ENCODE measurements around the gene RAB44. TPM values are rescaled to one million over a fixed set of nuclear protein-coding genes. Genes with fewer than 3 reads are reported as not detected.

Gene RAB44
- total RNA-seq, 1 donor from 2014 or later = 0.96 TPM

DNA sequence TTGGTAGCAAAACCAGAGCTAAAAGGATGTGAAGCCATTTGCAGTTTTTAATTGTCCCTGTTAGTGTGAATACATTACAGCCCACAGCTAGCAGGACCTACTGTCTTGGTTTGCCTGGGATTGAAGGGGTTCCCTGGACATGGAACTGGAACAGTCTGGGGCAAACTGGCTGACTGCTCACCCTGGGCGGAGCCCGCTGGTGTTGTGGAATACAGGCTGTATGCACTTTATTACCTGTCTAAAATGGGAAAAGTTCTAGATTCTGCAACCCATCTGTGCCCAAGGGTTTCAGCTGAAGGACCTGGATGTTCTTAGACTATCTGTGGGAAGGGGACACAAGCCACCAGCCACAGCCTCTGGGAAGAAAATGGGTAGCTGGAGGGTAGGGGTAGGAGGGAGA lies 31.3 kb upstream of the RAB44 start:
- ATAC-seq (no peak), DNase-seq (no peak)
- intact Hi-C loops (cut with DNase I) = no loop called here
- Histone ChIP-seq H3K9me3 (no peaks in the 10 kb centered on the region), H3K36me3 (no peaks in the 10 kb centered on the region), H3K4me3 (no peak overlapping the region), H3K4me1 (peaks cover 16% of the 10 kb centered on the region), H3K27ac (no peak overlapping the region), H3K27me3 (no peaks in the 10 kb centered on the region)
- TF ChIP-seq, protein P1, sequence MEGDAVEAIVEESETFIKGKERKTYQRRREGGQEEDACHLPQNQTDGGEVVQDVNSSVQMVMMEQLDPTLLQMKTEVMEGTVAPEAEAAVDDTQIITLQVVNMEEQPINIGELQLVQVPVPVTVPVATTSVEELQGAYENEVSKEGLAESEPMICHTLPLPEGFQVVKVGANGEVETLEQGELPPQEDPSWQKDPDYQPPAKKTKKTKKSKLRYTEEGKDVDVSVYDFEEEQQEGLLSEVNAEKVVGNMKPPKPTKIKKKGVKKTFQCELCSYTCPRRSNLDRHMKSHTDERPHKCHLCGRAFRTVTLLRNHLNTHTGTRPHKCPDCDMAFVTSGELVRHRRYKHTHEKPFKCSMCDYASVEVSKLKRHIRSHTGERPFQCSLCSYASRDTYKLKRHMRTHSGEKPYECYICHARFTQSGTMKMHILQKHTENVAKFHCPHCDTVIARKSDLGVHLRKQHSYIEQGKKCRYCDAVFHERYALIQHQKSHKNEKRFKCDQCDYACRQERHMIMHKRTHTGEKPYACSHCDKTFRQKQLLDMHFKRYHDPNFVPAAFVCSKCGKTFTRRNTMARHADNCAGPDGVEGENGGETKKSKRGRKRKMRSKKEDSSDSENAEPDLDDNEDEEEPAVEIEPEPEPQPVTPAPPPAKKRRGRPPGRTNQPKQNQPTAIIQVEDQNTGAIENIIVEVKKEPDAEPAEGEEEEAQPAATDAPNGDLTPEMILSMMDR (IDR thresholded peaks at IDR 0.05) = no peak

DNA sequence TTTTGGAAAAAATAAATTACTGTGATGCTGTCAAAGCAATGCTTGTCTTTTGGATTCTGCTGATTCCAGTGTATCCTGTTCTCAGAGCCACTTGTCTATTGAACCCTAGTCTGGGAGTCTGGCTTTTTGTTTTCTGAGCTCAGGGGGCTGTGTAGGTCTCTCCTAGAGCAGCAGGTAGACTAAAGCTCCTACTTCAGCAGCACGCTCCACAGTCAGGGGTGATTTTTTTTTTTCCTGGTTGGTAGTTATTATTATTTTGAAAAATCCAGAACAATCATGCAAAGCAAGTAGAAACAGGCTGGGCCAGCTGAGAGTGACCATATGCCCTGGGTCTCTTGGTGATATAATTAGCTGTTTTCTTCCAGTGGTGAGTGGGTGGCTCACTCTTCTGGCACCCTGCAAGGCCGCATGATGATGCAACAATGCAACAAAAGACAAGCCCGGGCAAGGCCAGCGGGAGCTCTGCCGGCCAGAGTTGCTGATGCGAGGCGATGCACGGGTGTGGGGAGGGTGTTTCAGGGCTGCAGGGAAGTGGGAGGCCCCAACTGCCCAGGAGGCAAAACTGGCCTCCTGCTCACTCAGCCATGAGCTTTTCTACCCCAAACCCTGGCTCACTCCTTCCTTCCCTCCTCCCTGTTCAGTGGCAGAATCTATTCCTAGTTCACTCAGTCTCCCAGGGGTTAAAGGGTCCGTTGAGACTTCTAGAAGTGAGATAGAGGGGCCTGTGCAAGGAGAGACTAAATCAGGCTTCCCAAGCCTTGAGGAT lies 30.6 kb upstream of the RAB44 start:
- H3K27ac ChIP-seq = peak overlapping the region; percentile 39
- intact Hi-C loops (cut with DNase I) = no loop called here
- DNase-seq = peak; percentile 86

DNA sequence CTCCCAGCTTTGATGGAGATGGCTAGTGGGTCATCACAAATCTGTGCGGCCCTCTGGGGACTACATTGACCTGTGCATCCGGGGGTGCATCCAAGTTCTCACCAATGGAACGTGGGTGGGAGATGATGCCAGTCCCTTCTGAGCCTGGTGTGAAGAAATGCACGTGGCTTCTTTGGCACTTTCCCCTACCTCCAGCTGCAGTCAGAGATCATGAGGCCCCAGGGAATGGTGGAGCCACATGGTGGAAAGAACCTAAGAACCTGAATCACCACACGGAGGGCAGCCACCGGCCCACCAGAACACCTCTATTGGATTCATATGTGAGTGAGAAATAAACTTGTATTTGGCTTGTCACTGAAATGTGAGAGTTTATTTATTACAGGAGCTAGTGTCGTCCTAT lies 29.0 kb upstream of the RAB44 start:
- ATAC-seq (no peak), DNase-seq (no peak)
- intact Hi-C loops (cut with DNase I) = no loop called here
- Histone ChIP-seq H3K27ac (no peak overlapping the region), H3K9me3 (no peaks in the 10 kb centered on the region), H3K27me3 (no peaks in the 10 kb centered on the region), H3K4me1 (peaks cover 16% of the 10 kb centered on the region), H3K4me3 (no peak overlapping the region), H3K36me3 (no peaks in the 10 kb centered on the region)
- TF ChIP-seq, protein P1 (IDR thresholded peaks at IDR 0.05) = no peak

More for the DNA sequence above, 30.6 kb upstream of the RAB44 start:
- TF ChIP-seq, protein P1 (IDR thresholded peaks at IDR 0.05) = no peak
- Histone ChIP-seq H3K4me3 (no peak overlapping the region), H3K27me3 (no peaks in the 10 kb centered on the region), H3K4me1 (peaks cover 16% of the 10 kb centered on the region), H3K9me3 (no peaks in the 10 kb centered on the region), H3K36me3 (no peaks in the 10 kb centered on the region)
- peak; percentile 94 for ATAC-seq

DNA sequence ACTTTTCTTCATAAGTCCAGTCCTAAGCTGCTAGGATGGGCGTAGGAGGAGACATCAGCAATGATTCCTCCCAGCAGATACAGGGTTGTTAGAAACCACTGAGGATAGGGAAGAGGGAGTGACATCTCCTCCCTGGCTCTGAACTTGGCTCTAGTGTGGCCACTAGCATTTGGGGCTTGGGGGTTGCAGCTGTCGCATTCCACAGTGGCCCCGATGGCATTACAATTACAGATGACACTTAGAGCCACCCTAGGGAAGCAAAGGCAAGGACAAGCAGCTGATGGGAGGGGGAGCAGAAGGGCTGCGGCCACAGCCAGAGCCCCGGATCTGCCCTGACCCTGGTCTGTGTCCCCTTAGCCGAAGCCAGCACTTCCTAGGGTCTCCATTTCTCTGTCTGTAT lies 28.6 kb upstream of the RAB44 start:
- peaks cover 16% of the 10 kb centered on the region for H3K4me1 ChIP-seq
- no peak for DNase-seq
- H3K36me3 ChIP-seq = no peaks in the 10 kb centered on the region
- intact Hi-C loops (cut with DNase I) = no loop called here
- TF ChIP-seq, protein P1 (IDR thresholded peaks at IDR 0.05) = no peak
- H3K9me3 ChIP-seq = no peaks in the 10 kb centered on the region
- H3K27me3 ChIP-seq = no peaks in the 10 kb centered on the region
- H3K27ac ChIP-seq = no peak overlapping the region
- ATAC-seq = no peak
- no peak overlapping the region for H3K4me3 ChIP-seq

DNA sequence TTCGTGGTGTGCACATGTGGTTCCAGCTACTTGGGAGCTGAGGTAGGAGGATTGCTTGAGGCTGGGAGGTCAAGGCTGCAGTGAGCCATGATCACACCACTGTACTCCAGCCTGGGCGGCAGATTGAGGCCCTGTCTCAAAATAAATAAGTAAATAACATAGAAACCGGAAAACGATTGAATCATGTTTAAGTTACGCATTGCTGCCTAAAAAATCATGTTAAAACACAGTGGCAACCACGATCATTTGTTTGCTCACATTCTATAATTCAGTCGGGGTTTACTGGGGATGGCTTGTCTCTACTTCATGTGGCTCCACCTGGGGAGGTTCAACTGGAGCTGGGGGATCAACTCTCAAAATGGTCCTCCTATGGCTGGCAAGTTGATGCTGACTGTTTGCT lies 27.4 kb upstream of the RAB44 start:
- no peaks in the 10 kb centered on the region for H3K9me3 ChIP-seq

More for the DNA sequence above, 27.4 kb upstream of the RAB44 start:
- H3K27me3 ChIP-seq = no peaks in the 10 kb centered on the region
- TF ChIP-seq, protein P1 (IDR thresholded peaks at IDR 0.05) = no peak
- no peak overlapping the region for H3K4me3 ChIP-seq
- ATAC-seq (no peak), DNase-seq (no peak)
- intact Hi-C loops (cut with DNase I) = no loop called here
- H3K4me1 ChIP-seq = peaks cover 16% of the 10 kb centered on the region
- no peaks in the 10 kb centered on the region for H3K36me3 ChIP-seq
- no peak overlapping the region for H3K27ac ChIP-seq

All from upper lobe of right lung (tissue), 1 donor.